DOHH2 (cell line): ENCODE data around the gene BCL2L1.

Source experiments
- CTCF ChIP-seq: fragments of 200-600 bp; sonication (generic); IDR thresholded peaks from one replicate; pipeline ENCODE4 v1.5.1; 2014; ENCODE audit warnings: antibody characterized with exemption, mild to moderate bottlenecking, low read depth, low read length; ENCODE audit not compliant: poor library complexity, severe bottlenecking
- EZH2phosphoT487 ChIP-seq: fragments of 200-600 bp; sonication (generic); IDR thresholded peaks from 2 replicates; pipeline ENCODE4 v1.6.1; 2017; ENCODE audit warnings: borderline replicate concordance, mild to moderate bottlenecking, antibody characterized with exemption, low read length, moderate library complexity, mixed read lengths

- TF ChIP-seq CTCF (no peak), EZH2phosphoT487 (no peak)
Measured at GRCh38 chr20:31717478-31718201, 5.0 kb downstream of the BCL2L1 start.
